NT2/D1 (cell line): ENCODE data around the gene TCF19.

ENCODE experiments used
- YY1 ChIP-seq: IDR thresholded peaks from 2 replicates; pipeline ENCODE4 v1.6.1; 2011; ENCODE audit not compliant: insufficient read length, insufficient read depth
- ZNF274 ChIP-seq: IDR thresholded peaks from 2 replicates; pipeline ENCODE4 v1.6.1; 2011; ENCODE audit warnings: mild to moderate bottlenecking, low read depth, low read length

DNA sequence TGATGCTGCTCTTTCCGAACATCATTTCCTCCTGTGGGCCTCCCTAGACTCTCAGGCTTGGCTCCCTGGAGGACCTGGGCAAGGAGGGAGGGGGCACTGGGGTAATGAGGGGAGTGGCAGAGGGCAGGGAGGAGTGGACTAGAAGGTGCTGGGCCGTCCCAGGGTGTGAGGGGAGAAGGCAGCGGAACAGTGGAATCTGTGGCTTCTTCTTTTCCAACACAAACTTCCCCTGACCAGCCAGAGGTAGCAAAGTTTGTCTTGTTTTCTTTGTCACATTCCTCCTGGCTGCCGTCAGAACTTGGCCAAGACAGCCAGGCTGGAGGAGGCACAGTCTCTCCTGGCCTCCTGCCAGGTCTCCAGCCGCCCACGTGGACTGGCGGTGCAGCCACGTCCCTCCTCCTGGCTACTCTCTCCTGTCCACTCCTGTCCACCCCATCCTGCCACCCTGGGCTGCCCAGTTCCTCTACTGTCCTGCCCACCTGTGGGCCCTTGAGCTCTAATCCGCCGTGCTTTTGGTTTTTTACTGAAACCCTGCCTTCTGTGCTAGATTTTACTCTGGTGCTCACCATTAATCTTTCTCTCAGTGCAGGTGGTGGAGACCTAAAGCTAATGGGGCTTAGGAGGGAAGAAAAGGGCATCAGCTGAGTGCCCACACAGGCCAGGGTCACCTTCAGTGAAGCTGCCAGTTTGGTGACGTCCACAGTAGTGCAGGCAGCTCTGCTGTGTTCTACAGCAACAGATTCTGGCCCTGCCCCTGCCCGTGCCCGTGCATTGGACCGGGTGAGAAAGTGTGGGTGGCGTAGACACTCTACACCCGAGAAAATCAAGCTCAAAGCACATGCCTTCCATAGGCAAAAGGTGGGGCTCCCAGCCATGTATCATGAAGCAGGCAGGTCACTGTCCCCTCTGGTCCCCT is 35.3 kb upstream of the TCF19 start:
- no peak for TF ChIP-seq YY1
- no peak for TF ChIP-seq ZNF274
